SK-N-SH (cell line): ENCODE measurements around the gene PSAP. TPM values are rescaled to one million over a fixed set of nuclear protein-coding genes. Genes with fewer than 3 reads are reported as not detected.

Experiments
- CTCF ChIA-PET: fragments of 300-600, 350-600 bp; formaldehyde crosslinking; extraction: SDS; loops from one replicate; lab custom pipeline; 2021; lab: Yijun Ruan, JAX
- POLR2A ChIA-PET: fragments of 350-600 bp; sonication (Branson Sonifier 250); formaldehyde crosslinking; extraction: SDS; loops from one replicate; lab custom pipeline; 2020; ENCODE audit warnings: antibody characterized with exemption, inconsistent platforms; lab: Yijun Ruan, JAX
- DNase-seq: peaks from one replicate; pipeline ENCODE4 v3.0.0; 2012
- H2AFZ ChIP-seq: fragments of 200-600 bp; sonication (generic); 2 replicates; pipeline ENCODE4 v1.8.1; 2016; ENCODE audit warnings: antibody characterized with exemption, mild to moderate bottlenecking, low read depth
- H3F3A ChIP-seq: fragments of 200-600 bp; sonication (generic); replicated peaks from 2 replicates; pipeline ENCODE3; 2016; ENCODE audit warnings: antibody characterized with exemption, mild to moderate bottlenecking; ENCODE audit not compliant: insufficient read depth
- H3K27ac ChIP-seq, 2 experiments: fragments of 200-500 bp in 1 of 2; fragments of 200-600 bp in 1 of 2; sonication (Bioruptor generic) in 1 of 2; sonication (generic), shearing (Covaris generic) in 1 of 2; 2 replicates each; pipeline versions ENCODE4 v1.5.1 to v1.6.1; 2014 to 2016; ENCODE audit warnings: low read depth in 2 of 2, inconsistent platforms in 1 of 2, low read length in 1 of 2, mild to moderate bottlenecking in 1 of 2, mixed read lengths in 1 of 2
- H3K27me3 ChIP-seq: fragments of 200-600 bp; sonication (generic), shearing (Covaris generic); 2 replicates; pipeline ENCODE4 v1.6.1; 2016; ENCODE audit warnings: mixed run types; ENCODE audit not compliant: insufficient read depth
- H3K36me3 ChIP-seq, 2 experiments: fragments of 200-500 bp in 1 of 2; fragments of 200-600 bp in 1 of 2; sonication (Bioruptor generic) in 1 of 2; sonication (generic) in 1 of 2; replicated peaks in 1 of 2; 2 replicates each; pipeline versions ENCODE3 to v1.5.1; 2014 to 2016; ENCODE audit warnings: low read length in 1 of 2, mild to moderate bottlenecking in 1 of 2; ENCODE audit not compliant: insufficient read depth in 2 of 2, control insufficient read depth in 1 of 2
- H3K4me1 ChIP-seq, 2 experiments: fragments of 200-500 bp in 1 of 2; fragments of 200-600 bp in 1 of 2; sonication (Bioruptor generic) in 1 of 2; sonication (generic), shearing (Covaris generic) in 1 of 2; 2 replicates each; pipeline versions ENCODE4 v1.5.1 to v1.6.1; 2014 to 2016; ENCODE audit warnings: low read depth in 1 of 2, low read length in 1 of 2, mixed run types in 1 of 2; ENCODE audit not compliant: insufficient read depth in 2 of 2, control insufficient read depth in 1 of 2
- H3K4me2 ChIP-seq: fragments of 200-600 bp; sonication (generic), shearing (Covaris generic); 2 replicates; pipeline ENCODE4 v1.6.1; 2017; ENCODE audit warnings: mixed run types
- H3K4me3 ChIP-seq, 2 experiments: fragments of 200-500 bp in 1 of 2; fragments of 200-600 bp in 1 of 2; sonication (Bioruptor generic) in 1 of 2; sonication (generic), shearing (Covaris generic) in 1 of 2; 2 replicates each; pipeline versions ENCODE4 v1.5.1 to v1.8.1; 2014 to 2016; ENCODE audit warnings: low read depth in 2 of 2, inconsistent platforms in 1 of 2, low read length in 1 of 2, mild to moderate bottlenecking in 1 of 2, mixed read lengths in 1 of 2, moderate library complexity in 1 of 2
- H3K79me2 ChIP-seq: fragments of 200-600 bp; sonication (generic); 2 replicates; pipeline ENCODE4 v1.8.1; 2017; ENCODE audit warnings: mild to moderate bottlenecking; ENCODE audit not compliant: insufficient read depth
- H3K9ac ChIP-seq: fragments of 200-600 bp; sonication (generic); 2 replicates; pipeline ENCODE4 v1.6.1; 2017; ENCODE audit warnings: mixed run types
- H3K9me2 ChIP-seq: fragments of 200-600 bp; sonication (generic); 2 replicates; pipeline ENCODE4 v1.6.1; 2017; ENCODE audit warnings: mixed run types
- H3K9me3 ChIP-seq: fragments of 200-600 bp; sonication (generic); 2 replicates; pipeline ENCODE4 v1.6.1; 2017; ENCODE audit warnings: mixed run types, mild to moderate bottlenecking, moderate library complexity
- H4K20me1 ChIP-seq: fragments of 200-600 bp; sonication (generic); 2 replicates; pipeline ENCODE4 v1.6.1; 2017; ENCODE audit warnings: mild to moderate bottlenecking, mixed run types; ENCODE audit not compliant: insufficient read depth
- EZH2phosphoT487 ChIP-seq: fragments of 200-600 bp; sonication (generic); IDR thresholded peaks from 2 replicates; pipeline ENCODE4 v1.6.1; 2017; ENCODE audit warnings: low read depth, mixed run types, mild to moderate bottlenecking, antibody characterized with exemption, moderate library complexity, borderline replicate concordance
- FOXM1 ChIP-seq: IDR thresholded peaks from 2 replicates; pipeline ENCODE4 v1.4.0; 2012; ENCODE audit warnings: low read depth, mild to moderate bottlenecking
- GABPA ChIP-seq: IDR thresholded peaks from 2 replicates; pipeline ENCODE4 v1.4.0; 2012; ENCODE audit warnings: low read depth, mild to moderate bottlenecking
- JUND ChIP-seq: IDR thresholded peaks from 2 replicates; pipeline ENCODE4 v1.4.0; 2012
- NFIC ChIP-seq: IDR thresholded peaks from 2 replicates; pipeline ENCODE4 v1.4.0; 2012; ENCODE audit warnings: borderline replicate concordance
- NRF1 ChIP-seq: IDR thresholded peaks from 2 replicates; pipeline ENCODE4 v1.6.1; 2012; ENCODE audit warnings: low read depth, mild to moderate bottlenecking, low read length
- POLR2AphosphoS5 ChIP-seq: IDR thresholded peaks from 2 replicates; pipeline ENCODE4 v1.6.1; 2012; ENCODE audit warnings: low read depth, low read length
- RAD21 ChIP-seq: IDR thresholded peaks from 2 replicates; pipeline ENCODE4 v1.6.1; 2012; ENCODE audit warnings: mild to moderate bottlenecking, low read length
- RFX5 ChIP-seq: IDR thresholded peaks from 2 replicates; pipeline ENCODE4 v1.6.1; 2012; ENCODE audit warnings: mild to moderate bottlenecking, improper control_type of control experiment, low read length
- SIN3A ChIP-seq: IDR thresholded peaks from 2 replicates; pipeline ENCODE4 v1.6.1; 2012; ENCODE audit warnings: low read depth, mild to moderate bottlenecking, low read length, moderate library complexity, borderline replicate concordance
- TEAD4 ChIP-seq: IDR thresholded peaks from 2 replicates; pipeline ENCODE4 v1.4.0; 2012; ENCODE audit warnings: mild to moderate bottlenecking, borderline replicate concordance; ENCODE audit not compliant: insufficient read depth
- WGBS: methylation state at CpG from one replicate; pipeline ENCODE4 v1.1.6; 2017; ENCODE audit warnings: low lambda C conversion rate; 5-methylcytosine and 5-hydroxymethylcytosine counted together
- polyA plus RNA-seq, 3 experiments: library from polyadenylated mRNA; depleted of rRNA; stranded (reverse); fragments of >200 nt; gene quantifications; 2 replicates each; pipeline ENCODE4 v1.2.3, GENCODE V29; 2012
- TF ChIP-seq, protein P1 (sequence below): IDR thresholded peaks from 2 replicates; pipeline ENCODE4 v1.4.0; 2012; ENCODE audit warnings: low read depth, borderline replicate concordance
- TF ChIP-seq, protein P2 (sequence below): IDR thresholded peaks from 2 replicates; pipeline ENCODE4 v1.4.0; 2012; ENCODE audit warnings: low read depth, borderline replicate concordance
- TF ChIP-seq, protein P3 (sequence below): fragments of 150-350 bp; IDR thresholded peaks from 2 replicates; pipeline ENCODE4 v1.6.1; 2017; ENCODE audit warnings: antibody characterized with exemption, low read length, low read depth, borderline replicate concordance
- TF ChIP-seq, protein P4 (sequence below): IDR thresholded peaks from 2 replicates; pipeline ENCODE4 v1.6.1; 2012; ENCODE audit warnings: mild to moderate bottlenecking, low read depth, low read length, moderate library complexity
- TF ChIP-seq, protein P5 (sequence below): fragments of 200-600 bp; sonication (generic); IDR thresholded peaks from 2 replicates; pipeline ENCODE4 v1.6.1; 2017; ENCODE audit warnings: antibody characterized with exemption, mild to moderate bottlenecking, moderate library complexity

Gene PSAP
- polyA plus RNA-seq, 1 of the 3 experiments (the other 2 are of a cell fraction), result 1,647 TPM

DNA sequence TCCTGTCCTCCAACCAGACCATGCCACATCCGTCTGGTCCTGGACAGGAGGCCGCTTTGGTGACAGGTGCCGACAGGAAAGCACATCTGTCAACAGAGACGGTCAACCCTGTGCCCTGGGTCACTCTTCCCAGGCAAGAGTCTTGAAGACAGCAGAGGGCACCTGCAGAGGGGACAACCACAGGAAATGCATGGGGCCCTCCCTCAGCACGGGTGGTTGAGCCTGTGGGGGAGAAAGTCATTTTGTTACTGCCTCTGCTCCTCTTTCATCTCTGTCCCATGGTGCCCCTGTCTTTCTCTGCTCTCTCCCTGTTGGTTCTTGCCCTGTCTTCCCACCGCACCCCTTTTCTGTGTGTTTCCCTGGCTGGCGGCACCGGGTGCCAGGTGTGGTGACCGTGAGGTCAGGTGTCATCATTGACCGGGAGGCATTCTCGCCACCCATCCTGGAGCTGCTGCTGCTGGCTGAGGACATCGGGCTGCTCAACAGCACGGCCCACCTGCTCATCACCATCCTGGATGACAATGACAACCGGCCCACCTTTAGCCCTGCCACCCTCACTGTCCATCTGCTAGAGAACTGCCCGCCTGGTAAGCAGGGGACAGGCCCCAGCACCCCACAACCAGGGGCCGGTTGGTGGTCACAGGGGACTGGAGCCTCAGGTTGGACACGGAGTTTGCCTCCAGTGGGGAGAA lies 60.2 kb downstream of the PSAP start:
- Histone ChIP-seq H3K9ac (no peak overlapping the region), H3K27me3 (no peaks in the 10 kb centered on the region), H3K9me2 (no peaks in the 10 kb centered on the region), H3F3A (no peaks in the 10 kb centered on the region), H3K4me2 (no peak overlapping the region), H3K36me3 (no peaks in the 10 kb centered on the region), H3K27ac (no peak overlapping the region), H4K20me1 (no peaks in the 10 kb centered on the region), H2AFZ (no peak overlapping the region), H3K4me3 (no peak overlapping the region), H3K4me1 (no peaks in the 10 kb centered on the region), H3K79me2 (no peaks in the 10 kb centered on the region), H3K9me3 (no peaks in the 10 kb centered on the region)
- WGBS, result 66% methylated on average over 10 of the region's 17 CpGs
- DNase-seq, result no peak
- ChIA-PET CTCF (interaction anchor here (1.4 kb wide), 1 partner anchor 105 kb away, joined by 4 read pairs; no protein-coding TSS in a partner anchor), POLR2A (no interaction called here)
- TF ChIP-seq GABPA (no peak), POLR2AphosphoS5 (no peak), EZH2phosphoT487 (no peak), JUND (no peak), TEAD4 (no peak)
- TF ChIP-seq, protein P1, sequence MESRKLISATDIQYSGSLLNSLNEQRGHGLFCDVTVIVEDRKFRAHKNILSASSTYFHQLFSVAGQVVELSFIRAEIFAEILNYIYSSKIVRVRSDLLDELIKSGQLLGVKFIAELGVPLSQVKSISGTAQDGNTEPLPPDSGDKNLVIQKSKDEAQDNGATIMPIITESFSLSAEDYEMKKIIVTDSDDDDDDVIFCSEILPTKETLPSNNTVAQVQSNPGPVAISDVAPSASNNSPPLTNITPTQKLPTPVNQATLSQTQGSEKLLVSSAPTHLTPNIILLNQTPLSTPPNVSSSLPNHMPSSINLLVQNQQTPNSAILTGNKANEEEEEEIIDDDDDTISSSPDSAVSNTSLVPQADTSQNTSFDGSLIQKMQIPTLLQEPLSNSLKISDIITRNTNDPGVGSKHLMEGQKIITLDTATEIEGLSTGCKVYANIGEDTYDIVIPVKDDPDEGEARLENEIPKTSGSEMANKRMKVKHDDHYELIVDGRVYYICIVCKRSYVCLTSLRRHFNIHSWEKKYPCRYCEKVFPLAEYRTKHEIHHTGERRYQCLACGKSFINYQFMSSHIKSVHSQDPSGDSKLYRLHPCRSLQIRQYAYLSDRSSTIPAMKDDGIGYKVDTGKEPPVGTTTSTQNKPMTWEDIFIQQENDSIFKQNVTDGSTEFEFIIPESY, result no peak
- TF ChIP-seq, protein P2, sequence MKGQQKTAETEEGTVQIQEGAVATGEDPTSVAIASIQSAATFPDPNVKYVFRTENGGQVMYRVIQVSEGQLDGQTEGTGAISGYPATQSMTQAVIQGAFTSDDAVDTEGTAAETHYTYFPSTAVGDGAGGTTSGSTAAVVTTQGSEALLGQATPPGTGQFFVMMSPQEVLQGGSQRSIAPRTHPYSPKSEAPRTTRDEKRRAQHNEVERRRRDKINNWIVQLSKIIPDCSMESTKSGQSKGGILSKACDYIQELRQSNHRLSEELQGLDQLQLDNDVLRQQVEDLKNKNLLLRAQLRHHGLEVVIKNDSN, result no peak

DNA sequence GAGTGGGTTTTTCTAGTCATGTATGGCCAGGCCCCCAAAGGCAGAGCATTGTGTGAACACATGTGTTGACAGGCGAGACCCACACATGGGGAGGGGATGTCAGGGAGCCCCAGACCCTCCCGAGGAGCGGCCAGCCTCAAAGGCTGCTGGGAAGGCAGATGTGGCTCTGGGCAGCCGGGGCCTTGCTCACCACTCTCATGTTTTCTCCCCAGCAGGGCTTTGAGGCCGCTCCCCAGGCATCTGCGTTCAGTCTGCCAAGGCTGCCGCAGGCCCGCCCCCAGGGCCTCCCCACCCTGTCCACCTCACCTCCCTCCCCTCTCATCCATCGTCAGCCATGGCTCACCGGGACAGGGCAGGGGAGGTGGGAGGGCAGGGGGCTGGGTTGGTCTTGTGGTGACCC lies 61.2 kb downstream of the PSAP start:
- Histone ChIP-seq H3K9me2 (no peaks in the 10 kb centered on the region), H3K4me3 (no peak overlapping the region), H3K79me2 (no peaks in the 10 kb centered on the region), H3K27me3 (no peaks in the 10 kb centered on the region), H3K4me1 (no peaks in the 10 kb centered on the region), H4K20me1 (no peaks in the 10 kb centered on the region), H3K27ac (no peak overlapping the region), H3K9me3 (no peaks in the 10 kb centered on the region), H3K4me2 (no peak overlapping the region), H3K36me3 (no peaks in the 10 kb centered on the region), H2AFZ (no peak overlapping the region), H3F3A (no peaks in the 10 kb centered on the region), H3K9ac (no peak overlapping the region)
- DNase-seq, result no peak
- WGBS, result 77% methylated on average over 10 of the region's 10 CpGs
- TF ChIP-seq FOXM1, result no peak
- TF ChIP-seq, protein P3, sequence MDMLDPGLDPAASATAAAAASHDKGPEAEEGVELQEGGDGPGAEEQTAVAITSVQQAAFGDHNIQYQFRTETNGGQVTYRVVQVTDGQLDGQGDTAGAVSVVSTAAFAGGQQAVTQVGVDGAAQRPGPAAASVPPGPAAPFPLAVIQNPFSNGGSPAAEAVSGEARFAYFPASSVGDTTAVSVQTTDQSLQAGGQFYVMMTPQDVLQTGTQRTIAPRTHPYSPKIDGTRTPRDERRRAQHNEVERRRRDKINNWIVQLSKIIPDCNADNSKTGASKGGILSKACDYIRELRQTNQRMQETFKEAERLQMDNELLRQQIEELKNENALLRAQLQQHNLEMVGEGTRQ, result no peak
- TF ChIP-seq NFIC, result no peak
- TF ChIP-seq, protein P4, sequence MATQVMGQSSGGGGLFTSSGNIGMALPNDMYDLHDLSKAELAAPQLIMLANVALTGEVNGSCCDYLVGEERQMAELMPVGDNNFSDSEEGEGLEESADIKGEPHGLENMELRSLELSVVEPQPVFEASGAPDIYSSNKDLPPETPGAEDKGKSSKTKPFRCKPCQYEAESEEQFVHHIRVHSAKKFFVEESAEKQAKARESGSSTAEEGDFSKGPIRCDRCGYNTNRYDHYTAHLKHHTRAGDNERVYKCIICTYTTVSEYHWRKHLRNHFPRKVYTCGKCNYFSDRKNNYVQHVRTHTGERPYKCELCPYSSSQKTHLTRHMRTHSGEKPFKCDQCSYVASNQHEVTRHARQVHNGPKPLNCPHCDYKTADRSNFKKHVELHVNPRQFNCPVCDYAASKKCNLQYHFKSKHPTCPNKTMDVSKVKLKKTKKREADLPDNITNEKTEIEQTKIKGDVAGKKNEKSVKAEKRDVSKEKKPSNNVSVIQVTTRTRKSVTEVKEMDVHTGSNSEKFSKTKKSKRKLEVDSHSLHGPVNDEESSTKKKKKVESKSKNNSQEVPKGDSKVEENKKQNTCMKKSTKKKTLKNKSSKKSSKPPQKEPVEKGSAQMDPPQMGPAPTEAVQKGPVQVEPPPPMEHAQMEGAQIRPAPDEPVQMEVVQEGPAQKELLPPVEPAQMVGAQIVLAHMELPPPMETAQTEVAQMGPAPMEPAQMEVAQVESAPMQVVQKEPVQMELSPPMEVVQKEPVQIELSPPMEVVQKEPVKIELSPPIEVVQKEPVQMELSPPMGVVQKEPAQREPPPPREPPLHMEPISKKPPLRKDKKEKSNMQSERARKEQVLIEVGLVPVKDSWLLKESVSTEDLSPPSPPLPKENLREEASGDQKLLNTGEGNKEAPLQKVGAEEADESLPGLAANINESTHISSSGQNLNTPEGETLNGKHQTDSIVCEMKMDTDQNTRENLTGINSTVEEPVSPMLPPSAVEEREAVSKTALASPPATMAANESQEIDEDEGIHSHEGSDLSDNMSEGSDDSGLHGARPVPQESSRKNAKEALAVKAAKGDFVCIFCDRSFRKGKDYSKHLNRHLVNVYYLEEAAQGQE, result no peak
- TF ChIP-seq RAD21, result no peak
- TF ChIP-seq, protein P5, sequence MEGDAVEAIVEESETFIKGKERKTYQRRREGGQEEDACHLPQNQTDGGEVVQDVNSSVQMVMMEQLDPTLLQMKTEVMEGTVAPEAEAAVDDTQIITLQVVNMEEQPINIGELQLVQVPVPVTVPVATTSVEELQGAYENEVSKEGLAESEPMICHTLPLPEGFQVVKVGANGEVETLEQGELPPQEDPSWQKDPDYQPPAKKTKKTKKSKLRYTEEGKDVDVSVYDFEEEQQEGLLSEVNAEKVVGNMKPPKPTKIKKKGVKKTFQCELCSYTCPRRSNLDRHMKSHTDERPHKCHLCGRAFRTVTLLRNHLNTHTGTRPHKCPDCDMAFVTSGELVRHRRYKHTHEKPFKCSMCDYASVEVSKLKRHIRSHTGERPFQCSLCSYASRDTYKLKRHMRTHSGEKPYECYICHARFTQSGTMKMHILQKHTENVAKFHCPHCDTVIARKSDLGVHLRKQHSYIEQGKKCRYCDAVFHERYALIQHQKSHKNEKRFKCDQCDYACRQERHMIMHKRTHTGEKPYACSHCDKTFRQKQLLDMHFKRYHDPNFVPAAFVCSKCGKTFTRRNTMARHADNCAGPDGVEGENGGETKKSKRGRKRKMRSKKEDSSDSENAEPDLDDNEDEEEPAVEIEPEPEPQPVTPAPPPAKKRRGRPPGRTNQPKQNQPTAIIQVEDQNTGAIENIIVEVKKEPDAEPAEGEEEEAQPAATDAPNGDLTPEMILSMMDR, result no peak
- no peak for TF ChIP-seq GABPA
- TF ChIP-seq, protein P2, result no peak
- TF ChIP-seq SIN3A, result no peak
- no peak for TF ChIP-seq NRF1
- TF ChIP-seq RFX5, result no peak
- ChIA-PET CTCF (no interaction called here), POLR2A (no interaction called here)
